GM12878 (cell line): Measurements from ENCODE around the gene CCDC15. TPM values are rescaled to one million over a fixed set of nuclear protein-coding genes. Genes with fewer than 3 reads are reported as not detected.

Experiments
- ATF2 ChIP-seq: IDR thresholded peaks from 2 replicates; pipeline ENCODE4 v1.6.1; 2012; ENCODE audit warnings: low read length, inconsistent platforms
- BACH1 ChIP-seq: fragments of 450-650 bp; IDR thresholded peaks from 2 replicates; pipeline ENCODE4 v1.6.1; 2017; ENCODE audit warnings: mild to moderate bottlenecking, borderline replicate concordance
- BHLHE40 ChIP-seq, 2 experiments: fragments of 450-650 bp in 1 of 2; IDR thresholded peaks; 2 replicates each; pipeline ENCODE4 v1.6.1; 2011 to 2017; ENCODE audit warnings: low read depth in 2 of 2, borderline replicate concordance in 1 of 2, improper control_type of control experiment in 1 of 2, low read length in 1 of 2, mild to moderate bottlenecking in 1 of 2
- CHD4 ChIP-seq: fragments of 200-600 bp; sonication (generic); IDR thresholded peaks from 2 replicates; pipeline ENCODE4 v1.6.1; 2016; ENCODE audit warnings: mild to moderate bottlenecking
- CREM ChIP-seq: IDR thresholded peaks from 2 replicates; pipeline ENCODE4 v1.6.1; 2014; ENCODE audit warnings: antibody characterized with exemption, low read depth
- MXI1 ChIP-seq: fragments of 150-350 bp; IDR thresholded peaks from 2 replicates; pipeline ENCODE4 v1.6.1; 2011; ENCODE audit warnings: low read depth, mild to moderate bottlenecking, inconsistent platforms, low read length, improper control_type of control experiment
- SRF ChIP-seq, 2 experiments: IDR thresholded peaks; 2 replicates each; pipeline ENCODE4 v1.6.1; 2011; ENCODE audit warnings: low read depth in 2 of 2, low read length in 2 of 2, mild to moderate bottlenecking in 1 of 2, moderate library complexity in 1 of 2
- WRNIP1 ChIP-seq: IDR thresholded peaks from 2 replicates; pipeline ENCODE4 v1.6.1; 2011; ENCODE audit warnings: low read depth, low read length, improper control_type of control experiment, borderline replicate concordance
- polyA plus RNA-seq, 11 experiments: library from polyadenylated mRNA; depleted of rRNA in 4 of 11; unstranded in 6 of 11; stranded (reverse) in 5 of 11; fragments of >200 nt; fragmentation: Nextera tagmentation in 4 of 11; fragmentation: Illumina TruSeq in 1 of 11; extraction: Ambion mirVana in 4 of 11; extraction: Trizol in 1 of 11; gene quantifications; 1 replicate in 1 of 11; 2 replicates in 10 of 11; pipeline versions ENCODE4 v1.2.1 to v1.2.3, GENCODE V29; 2011 to 2016; ENCODE audit warnings: inconsistent platforms in 2 of 11, missing spikeins in 2 of 11, low read depth in 1 of 11
- total RNA-seq, 4 experiments: library from RNA; depleted of rRNA in 3 of 4; stranded (reverse); fragments of >200 nt in 3 of 4; fragmentation: Illumina TruSeq in 1 of 4; extraction: Trizol in 1 of 4; gene quantifications; 2 replicates each; pipeline versions ENCODE4 v1.2.1 to v1.2.3, GENCODE V29; 2013 to 2021
- TF ChIP-seq, protein P1 (sequence below): fragments of 450-650 bp; formaldehyde crosslinking; IDR thresholded peaks from 2 replicates; pipeline ENCODE4 v1.4.0; 2022; ENCODE audit warnings: mild to moderate bottlenecking, moderate library complexity
- TF ChIP-seq, protein P2 (sequence below): fragments of 150-350 bp; IDR thresholded peaks from 2 replicates; pipeline ENCODE4 v1.6.1; 2014; ENCODE audit warnings: mild to moderate bottlenecking, low read depth, low read length
- TF ChIP-seq, protein P3 (sequence below): fragments of 450-650 bp; formaldehyde crosslinking; IDR thresholded peaks from 2 replicates; pipeline ENCODE4 v1.4.0; 2020; ENCODE audit warnings: mild to moderate bottlenecking, moderate library complexity
- TF ChIP-seq, protein P4 (sequence below): fragments of 450-650 bp; IDR thresholded peaks from 2 replicates; pipeline ENCODE4 v1.6.1; 2016; ENCODE audit warnings: mild to moderate bottlenecking
- TF ChIP-seq, protein P5 (sequence below): fragments of 450-650 bp; IDR thresholded peaks from 2 replicates; pipeline ENCODE4 v1.6.1; 2017; ENCODE audit warnings: mild to moderate bottlenecking

The CCDC15 gene
- total and polyA plus RNA-seq, 10 of the 15 experiments (the other 5 are each of a cell fraction or from before 2014, with no cell fraction given), result 2.0 to 5.3 (median 3.3) TPM

GRCh38 chr11:125072218-125072960, 118.4 kb downstream of the CCDC15 start (continued):
- TF ChIP-seq ATF2 (peak; percentile 35; the same call in 1 of the 2 replicates), CHD4 (no peak), MXI1 (no peak), BACH1 (peak; percentile 81; the same call in 1 of the 2 replicates), CREM (peak; percentile 88), WRNIP1 (0 out of 2 replicates have a peak, but pooled peaks have one; percentile 66), SRF (IDR thresholded peaks at IDR 0.05; ENCODE audit: low read depth in 2 of 2, low read length in 2 of 2) (peak in 1 of 2 experiments; percentile 54; a peak in 1 of 4 replicates), BHLHE40 (IDR thresholded peaks at IDR 0.05; ENCODE audit: borderline replicate concordance in 1 of 2, low read depth in 2 of 2, low read length in 1 of 2) (peak; percentile 78 to 84; a peak in 3 of 4 replicates)
- TF ChIP-seq, protein P1, sequence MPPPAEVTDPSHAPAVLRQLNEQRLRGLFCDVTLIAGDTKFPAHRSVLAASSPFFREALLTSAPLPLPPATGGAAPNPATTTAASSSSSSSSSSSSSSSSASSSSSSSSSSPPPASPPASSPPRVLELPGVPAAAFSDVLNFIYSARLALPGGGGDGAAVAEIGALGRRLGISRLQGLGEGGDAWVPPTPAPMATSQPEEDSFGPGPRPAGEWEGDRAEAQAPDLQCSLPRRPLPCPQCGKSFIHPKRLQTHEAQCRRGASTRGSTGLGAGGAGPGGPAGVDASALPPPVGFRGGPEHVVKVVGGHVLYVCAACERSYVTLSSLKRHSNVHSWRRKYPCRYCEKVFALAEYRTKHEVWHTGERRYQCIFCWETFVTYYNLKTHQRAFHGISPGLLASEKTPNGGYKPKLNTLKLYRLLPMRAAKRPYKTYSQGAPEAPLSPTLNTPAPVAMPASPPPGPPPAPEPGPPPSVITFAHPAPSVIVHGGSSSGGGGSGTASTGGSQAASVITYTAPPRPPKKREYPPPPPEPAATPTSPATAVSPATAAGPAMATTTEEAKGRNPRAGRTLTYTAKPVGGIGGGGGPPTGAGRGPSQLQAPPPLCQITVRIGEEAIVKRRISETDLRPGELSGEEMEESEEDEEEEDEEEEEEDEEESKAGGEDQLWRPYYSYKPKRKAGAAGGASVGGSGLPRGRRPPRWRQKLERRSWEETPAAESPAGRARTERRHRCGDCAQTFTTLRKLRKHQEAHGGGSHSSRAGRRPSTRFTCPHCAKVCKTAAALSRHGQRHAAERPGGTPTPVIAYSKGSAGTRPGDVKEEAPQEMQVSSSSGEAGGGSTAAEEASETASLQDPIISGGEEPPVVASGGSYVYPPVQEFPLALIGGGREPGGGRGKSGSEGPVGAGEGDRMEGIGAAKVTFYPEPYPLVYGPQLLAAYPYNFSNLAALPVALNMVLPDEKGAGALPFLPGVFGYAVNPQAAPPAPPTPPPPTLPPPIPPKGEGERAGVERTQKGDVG (CRISPR knock-in tag), result no peak
- TF ChIP-seq, protein P2, sequence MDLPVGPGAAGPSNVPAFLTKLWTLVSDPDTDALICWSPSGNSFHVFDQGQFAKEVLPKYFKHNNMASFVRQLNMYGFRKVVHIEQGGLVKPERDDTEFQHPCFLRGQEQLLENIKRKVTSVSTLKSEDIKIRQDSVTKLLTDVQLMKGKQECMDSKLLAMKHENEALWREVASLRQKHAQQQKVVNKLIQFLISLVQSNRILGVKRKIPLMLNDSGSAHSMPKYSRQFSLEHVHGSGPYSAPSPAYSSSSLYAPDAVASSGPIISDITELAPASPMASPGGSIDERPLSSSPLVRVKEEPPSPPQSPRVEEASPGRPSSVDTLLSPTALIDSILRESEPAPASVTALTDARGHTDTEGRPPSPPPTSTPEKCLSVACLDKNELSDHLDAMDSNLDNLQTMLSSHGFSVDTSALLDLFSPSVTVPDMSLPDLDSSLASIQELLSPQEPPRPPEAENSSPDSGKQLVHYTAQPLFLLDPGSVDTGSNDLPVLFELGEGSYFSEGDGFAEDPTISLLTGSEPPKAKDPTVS, result no peak
- TF ChIP-seq, protein P3, sequence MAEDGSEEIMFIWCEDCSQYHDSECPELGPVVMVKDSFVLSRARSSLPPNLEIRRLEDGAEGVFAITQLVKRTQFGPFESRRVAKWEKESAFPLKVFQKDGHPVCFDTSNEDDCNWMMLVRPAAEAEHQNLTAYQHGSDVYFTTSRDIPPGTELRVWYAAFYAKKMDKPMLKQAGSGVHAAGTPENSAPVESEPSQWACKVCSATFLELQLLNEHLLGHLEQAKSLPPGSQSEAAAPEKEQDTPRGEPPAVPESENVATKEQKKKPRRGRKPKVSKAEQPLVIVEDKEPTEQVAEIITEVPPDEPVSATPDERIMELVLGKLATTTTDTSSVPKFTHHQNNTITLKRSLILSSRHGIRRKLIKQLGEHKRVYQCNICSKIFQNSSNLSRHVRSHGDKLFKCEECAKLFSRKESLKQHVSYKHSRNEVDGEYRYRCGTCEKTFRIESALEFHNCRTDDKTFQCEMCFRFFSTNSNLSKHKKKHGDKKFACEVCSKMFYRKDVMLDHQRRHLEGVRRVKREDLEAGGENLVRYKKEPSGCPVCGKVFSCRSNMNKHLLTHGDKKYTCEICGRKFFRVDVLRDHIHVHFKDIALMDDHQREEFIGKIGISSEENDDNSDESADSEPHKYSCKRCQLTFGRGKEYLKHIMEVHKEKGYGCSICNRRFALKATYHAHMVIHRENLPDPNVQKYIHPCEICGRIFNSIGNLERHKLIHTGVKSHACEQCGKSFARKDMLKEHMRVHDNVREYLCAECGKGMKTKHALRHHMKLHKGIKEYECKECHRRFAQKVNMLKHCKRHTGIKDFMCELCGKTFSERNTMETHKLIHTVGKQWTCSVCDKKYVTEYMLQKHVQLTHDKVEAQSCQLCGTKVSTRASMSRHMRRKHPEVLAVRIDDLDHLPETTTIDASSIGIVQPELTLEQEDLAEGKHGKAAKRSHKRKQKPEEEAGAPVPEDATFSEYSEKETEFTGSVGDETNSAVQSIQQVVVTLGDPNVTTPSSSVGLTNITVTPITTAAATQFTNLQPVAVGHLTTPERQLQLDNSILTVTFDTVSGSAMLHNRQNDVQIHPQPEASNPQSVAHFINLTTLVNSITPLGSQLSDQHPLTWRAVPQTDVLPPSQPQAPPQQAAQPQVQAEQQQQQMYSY (CRISPR knock-in tag), result peak; percentile 12; the same call in 1 of the 2 replicates
- TF ChIP-seq, protein P4, sequence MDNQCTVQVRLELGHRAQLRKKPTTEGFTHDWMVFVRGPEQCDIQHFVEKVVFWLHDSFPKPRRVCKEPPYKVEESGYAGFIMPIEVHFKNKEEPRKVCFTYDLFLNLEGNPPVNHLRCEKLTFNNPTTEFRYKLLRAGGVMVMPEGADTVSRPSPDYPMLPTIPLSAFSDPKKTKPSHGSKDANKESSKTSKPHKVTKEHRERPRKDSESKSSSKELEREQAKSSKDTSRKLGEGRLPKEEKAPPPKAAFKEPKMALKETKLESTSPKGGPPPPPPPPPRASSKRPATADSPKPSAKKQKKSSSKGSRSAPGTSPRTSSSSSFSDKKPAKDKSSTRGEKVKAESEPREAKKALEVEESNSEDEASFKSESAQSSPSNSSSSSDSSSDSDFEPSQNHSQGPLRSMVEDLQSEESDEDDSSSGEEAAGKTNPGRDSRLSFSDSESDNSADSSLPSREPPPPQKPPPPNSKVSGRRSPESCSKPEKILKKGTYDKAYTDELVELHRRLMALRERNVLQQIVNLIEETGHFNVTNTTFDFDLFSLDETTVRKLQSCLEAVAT, result peak; percentile 49; the same call in 1 of the 2 replicates
- TF ChIP-seq, protein P5, sequence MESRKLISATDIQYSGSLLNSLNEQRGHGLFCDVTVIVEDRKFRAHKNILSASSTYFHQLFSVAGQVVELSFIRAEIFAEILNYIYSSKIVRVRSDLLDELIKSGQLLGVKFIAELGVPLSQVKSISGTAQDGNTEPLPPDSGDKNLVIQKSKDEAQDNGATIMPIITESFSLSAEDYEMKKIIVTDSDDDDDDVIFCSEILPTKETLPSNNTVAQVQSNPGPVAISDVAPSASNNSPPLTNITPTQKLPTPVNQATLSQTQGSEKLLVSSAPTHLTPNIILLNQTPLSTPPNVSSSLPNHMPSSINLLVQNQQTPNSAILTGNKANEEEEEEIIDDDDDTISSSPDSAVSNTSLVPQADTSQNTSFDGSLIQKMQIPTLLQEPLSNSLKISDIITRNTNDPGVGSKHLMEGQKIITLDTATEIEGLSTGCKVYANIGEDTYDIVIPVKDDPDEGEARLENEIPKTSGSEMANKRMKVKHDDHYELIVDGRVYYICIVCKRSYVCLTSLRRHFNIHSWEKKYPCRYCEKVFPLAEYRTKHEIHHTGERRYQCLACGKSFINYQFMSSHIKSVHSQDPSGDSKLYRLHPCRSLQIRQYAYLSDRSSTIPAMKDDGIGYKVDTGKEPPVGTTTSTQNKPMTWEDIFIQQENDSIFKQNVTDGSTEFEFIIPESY, result no peak
